ENCODE data around the gene ZBTB34. TPM values are rescaled to one million over a fixed set of nuclear protein-coding genes. Genes with fewer than 3 reads are reported as not detected.

Gene ZBTB34
- polyA plus RNA-seq, 1 donor from 2014 or later = 19.5 TPM

- no peak overlapping the region for H3K27ac ChIP-seq (ENCODE audit: low read length)
- H3K9me3 ChIP-seq (ENCODE audit: low read length) = no peaks in the 10 kb centered on the region
- H3K9ac ChIP-seq (ENCODE audit: low read length) = no peak overlapping the region
- H4K20me1 ChIP-seq (ENCODE audit: insufficient read depth) = no peaks in the 10 kb centered on the region
- TF ChIP-seq CTCF (IDR thresholded peaks at IDR 0.05; ENCODE audit: poor library complexity, severe bottlenecking) (no peak), REST (IDR thresholded peaks at IDR 0.05; ENCODE audit: borderline replicate concordance) (no peak), POLR2AphosphoS5 (IDR thresholded peaks at IDR 0.05) (no peak), SMC3 (conservative IDR thresholded peaks at IDR 0.05; ENCODE audit: poor library complexity) (no peak), EP300 (conservative IDR thresholded peaks at IDR 0.05; ENCODE audit: poor library complexity, severe bottlenecking) (no peak), RAD21 (conservative IDR thresholded peaks at IDR 0.05) (no peak), TAF1 (IDR thresholded peaks at IDR 0.05; ENCODE audit: low read depth) (no peak)
- H3F3A ChIP-seq (ENCODE audit: insufficient read depth, low read length, poor library complexity, severe bottlenecking) = no peaks in the 10 kb centered on the region
- H3K79me2 ChIP-seq (replicated peaks; ENCODE audit: insufficient read depth, low read length) = peaks cover 24% of the 10 kb centered on the region
- no peaks in the 10 kb centered on the region for H3K27me3 ChIP-seq (ENCODE audit: insufficient read depth, low read depth, low read length)
- H3K4me3 ChIP-seq (ENCODE audit: low read length) = no peak overlapping the region
- no peaks in the 10 kb centered on the region for H3K9me2 ChIP-seq (ENCODE audit: insufficient read depth, low read length)
- no peak overlapping the region for H2AFZ ChIP-seq (ENCODE audit: low read depth, low read length)
- H3K4me2 ChIP-seq (ENCODE audit: low read length) = no peak overlapping the region
- H3K36me3 ChIP-seq (ENCODE audit: insufficient read depth, low read length) = no peaks in the 10 kb centered on the region
Measured at GRCh38 chr9:126869368-126869767, 8.9 kb downstream of the ZBTB34 start.

GRCh38 chr9:126872516-126872915 is 12.1 kb downstream of the ZBTB34 start:
- TF ChIP-seq POLR2AphosphoS5 (IDR thresholded peaks at IDR 0.05) (no peak), EZH2 (IDR thresholded peaks at IDR 0.05; ENCODE audit: borderline replicate concordance, insufficient read depth, low read length, poor library complexity, severe bottlenecking) (no peak), CTCF (IDR thresholded peaks at IDR 0.05; ENCODE audit: poor library complexity, severe bottlenecking) (no peak), MXI1 (conservative IDR thresholded peaks at IDR 0.05; ENCODE audit: poor library complexity, severe bottlenecking) (no peak)
- no peak overlapping the region for H2AFZ ChIP-seq (ENCODE audit: low read depth, low read length)
- no peaks in the 10 kb centered on the region for H4K20me1 ChIP-seq (ENCODE audit: insufficient read depth)
- H3F3A ChIP-seq (ENCODE audit: insufficient read depth, low read length, poor library complexity, severe bottlenecking) = no peaks in the 10 kb centered on the region
- no peak overlapping the region for H3K4me2 ChIP-seq (ENCODE audit: low read length)
- H3K27me3 ChIP-seq (ENCODE audit: insufficient read depth, low read depth, low read length) = no peaks in the 10 kb centered on the region
- H3K27ac ChIP-seq (ENCODE audit: low read length) = no peak overlapping the region
- H3K79me2 ChIP-seq (replicated peaks; ENCODE audit: insufficient read depth, low read length) = peaks cover 15% of the 10 kb centered on the region
- H3K9ac ChIP-seq (ENCODE audit: low read length) = no peak overlapping the region
- H3K36me3 ChIP-seq (ENCODE audit: insufficient read depth, low read length) = no peaks in the 10 kb centered on the region
- no peak overlapping the region for H3K4me3 ChIP-seq (ENCODE audit: low read length)
- no peaks in the 10 kb centered on the region for H3K9me3 ChIP-seq (ENCODE audit: low read length)
- no peaks in the 10 kb centered on the region for H3K9me2 ChIP-seq (ENCODE audit: insufficient read depth, low read length)
